ENCODE data around the gene TRMT10B.

TRMT10B gene

DNA sequence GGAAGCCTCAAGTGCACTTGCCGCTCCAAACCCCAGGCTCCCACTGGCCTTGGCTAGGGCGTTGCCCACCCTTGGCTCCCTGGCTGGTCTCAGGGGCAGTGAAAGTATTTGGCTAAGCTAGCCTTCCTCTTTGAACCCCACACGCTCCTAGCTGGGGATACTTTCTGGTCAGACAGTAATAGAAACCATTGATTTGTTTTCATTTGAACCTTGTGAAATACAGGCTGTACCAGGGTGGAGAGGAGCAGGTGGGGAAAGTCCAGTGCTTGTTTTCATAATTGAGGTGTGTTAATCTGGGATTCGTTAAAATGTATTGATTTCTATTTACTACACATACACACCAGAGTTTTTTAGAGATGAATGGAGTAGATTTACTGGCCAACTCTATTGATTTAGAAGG lies 45.9 kb upstream of the TRMT10B start:
- no peak overlapping the region for H3K27ac ChIP-seq (ENCODE audit: extremely low read depth, low read depth, low read length)
- POLR2A ChIA-PET: no interaction called here
- TF ChIP-seq ZNF830 (tag by site-specific recombination; IDR thresholded peaks at IDR 0.05; ENCODE audit: low read depth) (no peak), YY2 (tag by site-specific recombination; IDR thresholded peaks at IDR 0.05) (no peak), ZFP41 (tag by site-specific recombination; IDR thresholded peaks at IDR 0.05; ENCODE audit: borderline replicate concordance) (no peak), SALL2 (tag by site-specific recombination; IDR thresholded peaks at IDR 0.05; ENCODE audit: borderline replicate concordance) (no peak), ZNF521 (tag by site-specific recombination; IDR thresholded peaks at IDR 0.05) (no peak), ZNF2 (tag by site-specific recombination; IDR thresholded peaks at IDR 0.05) (no peak), ZNF248 (tag by site-specific recombination; IDR thresholded peaks at IDR 0.05) (no peak)
- H3K4me1 ChIP-seq (ENCODE audit: control insufficient read depth, insufficient read depth, low read length): no peaks in the 10 kb centered on the region
- no peaks in the 10 kb centered on the region for H3K36me3 ChIP-seq (ENCODE audit: control insufficient read depth in 2 of 2, insufficient read depth in 1 of 2, low read length in 2 of 2)
- no peak overlapping the region for H3K4me3 ChIP-seq (ENCODE audit: low read depth, low read length)
- no peaks in the 10 kb centered on the region for H3K9me3 ChIP-seq (ENCODE audit: control insufficient read depth, insufficient read depth, low read depth, low read length)
- CTCF ChIA-PET: no interaction called here

DNA sequence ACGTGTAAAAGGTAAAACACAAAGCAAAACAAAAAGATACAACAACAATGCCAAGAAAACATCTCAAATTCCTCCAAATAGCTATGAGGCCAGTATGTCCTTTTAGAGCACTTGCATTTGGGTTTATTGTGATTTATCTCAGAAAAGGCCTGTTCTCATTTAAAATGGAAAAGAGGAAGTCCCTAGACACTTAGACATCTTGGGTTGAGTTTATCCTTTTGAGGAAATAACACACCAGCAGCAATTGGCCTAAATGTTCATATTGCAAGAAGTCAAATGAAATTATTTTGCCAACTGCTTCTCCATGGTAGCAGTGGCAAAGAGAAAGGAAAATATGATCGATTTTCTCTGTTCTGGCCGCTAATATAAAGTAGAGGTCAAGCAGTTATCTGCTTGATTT lies 43.6 kb upstream of the TRMT10B start:
- Histone ChIP-seq H3K36me3 (ENCODE audit: control insufficient read depth in 2 of 2, insufficient read depth in 1 of 2, low read length in 2 of 2) (no peaks in the 10 kb centered on the region), H3K9me3 (ENCODE audit: control insufficient read depth, insufficient read depth, low read depth, low read length) (no peaks in the 10 kb centered on the region), H3K27ac (ENCODE audit: extremely low read depth, low read depth, low read length) (no peak overlapping the region), H3K4me3 (ENCODE audit: low read depth, low read length) (no peak overlapping the region), H3K4me1 (ENCODE audit: control insufficient read depth, insufficient read depth, low read length) (no peaks in the 10 kb centered on the region)
- TF ChIP-seq ZNF354C (tag by site-specific recombination; IDR thresholded peaks at IDR 0.05; ENCODE audit: borderline replicate concordance, low read depth) (no peak), TCF7L2 (IDR thresholded peaks at IDR 0.05; ENCODE audit: borderline replicate concordance, low read depth, low read length) (no peak), ZNF350 (tag by site-specific recombination; IDR thresholded peaks at IDR 0.05) (no peak)
- ChIA-PET CTCF (interaction anchor here (0.7 kb wide), 1 partner anchor 187 kb away, joined by 3 read pairs; no protein-coding TSS in a partner anchor), POLR2A (no interaction called here)

DNA sequence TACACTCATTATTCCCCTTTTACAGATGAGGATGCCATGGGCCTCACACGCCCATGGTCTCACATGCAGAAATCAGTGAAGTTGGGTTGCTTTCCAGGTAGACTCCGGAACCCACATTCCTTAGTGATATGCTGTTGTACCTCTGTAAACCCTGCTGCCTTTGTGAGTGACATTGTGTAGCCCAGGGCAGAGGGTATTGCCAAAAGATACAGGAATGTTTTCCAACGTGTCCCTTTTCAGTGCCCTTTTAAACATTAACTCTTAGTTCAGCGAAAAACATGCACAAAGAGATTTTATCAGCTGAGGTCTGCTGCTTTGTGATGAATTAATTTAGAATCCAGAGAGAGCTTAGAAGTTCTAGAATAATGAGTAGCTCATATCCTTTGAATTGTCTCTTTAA lies 38.3 kb upstream of the TRMT10B start:
- CTCF ChIA-PET: interaction anchor here (0.9 kb wide), 1 partner anchor 23 kb away, joined by 3 read pairs; no protein-coding TSS in a partner anchor
- Histone ChIP-seq H3K4me3 (ENCODE audit: low read depth, low read length) (no peak overlapping the region), H3K27ac (ENCODE audit: extremely low read depth, low read depth, low read length) (no peak overlapping the region), H3K9me3 (ENCODE audit: control insufficient read depth, insufficient read depth, low read depth, low read length) (no peaks in the 10 kb centered on the region), H3K36me3 (ENCODE audit: control insufficient read depth in 2 of 2, insufficient read depth in 1 of 2, low read length in 2 of 2) (no peaks in the 10 kb centered on the region), H3K4me1 (ENCODE audit: control insufficient read depth, insufficient read depth, low read length) (no peaks in the 10 kb centered on the region)
- POLR2A ChIA-PET: no interaction called here
- TF ChIP-seq KLF1 (tag by site-specific recombination; IDR thresholded peaks at IDR 0.05) (no peak), ZNF311 (tag by site-specific recombination; IDR thresholded peaks at IDR 0.05; ENCODE audit: borderline replicate concordance) (no peak), ZNF416 (tag by site-specific recombination; IDR thresholded peaks at IDR 0.05) (no peak), ZNF585B (tag by site-specific recombination; IDR thresholded peaks at IDR 0.05) (no peak), ZNF626 (tag by site-specific recombination; IDR thresholded peaks at IDR 0.05) (no peak), ZNF664 (tag by site-specific recombination; IDR thresholded peaks at IDR 0.05) (no peak)
- TF ChIP-seq, protein P1, sequence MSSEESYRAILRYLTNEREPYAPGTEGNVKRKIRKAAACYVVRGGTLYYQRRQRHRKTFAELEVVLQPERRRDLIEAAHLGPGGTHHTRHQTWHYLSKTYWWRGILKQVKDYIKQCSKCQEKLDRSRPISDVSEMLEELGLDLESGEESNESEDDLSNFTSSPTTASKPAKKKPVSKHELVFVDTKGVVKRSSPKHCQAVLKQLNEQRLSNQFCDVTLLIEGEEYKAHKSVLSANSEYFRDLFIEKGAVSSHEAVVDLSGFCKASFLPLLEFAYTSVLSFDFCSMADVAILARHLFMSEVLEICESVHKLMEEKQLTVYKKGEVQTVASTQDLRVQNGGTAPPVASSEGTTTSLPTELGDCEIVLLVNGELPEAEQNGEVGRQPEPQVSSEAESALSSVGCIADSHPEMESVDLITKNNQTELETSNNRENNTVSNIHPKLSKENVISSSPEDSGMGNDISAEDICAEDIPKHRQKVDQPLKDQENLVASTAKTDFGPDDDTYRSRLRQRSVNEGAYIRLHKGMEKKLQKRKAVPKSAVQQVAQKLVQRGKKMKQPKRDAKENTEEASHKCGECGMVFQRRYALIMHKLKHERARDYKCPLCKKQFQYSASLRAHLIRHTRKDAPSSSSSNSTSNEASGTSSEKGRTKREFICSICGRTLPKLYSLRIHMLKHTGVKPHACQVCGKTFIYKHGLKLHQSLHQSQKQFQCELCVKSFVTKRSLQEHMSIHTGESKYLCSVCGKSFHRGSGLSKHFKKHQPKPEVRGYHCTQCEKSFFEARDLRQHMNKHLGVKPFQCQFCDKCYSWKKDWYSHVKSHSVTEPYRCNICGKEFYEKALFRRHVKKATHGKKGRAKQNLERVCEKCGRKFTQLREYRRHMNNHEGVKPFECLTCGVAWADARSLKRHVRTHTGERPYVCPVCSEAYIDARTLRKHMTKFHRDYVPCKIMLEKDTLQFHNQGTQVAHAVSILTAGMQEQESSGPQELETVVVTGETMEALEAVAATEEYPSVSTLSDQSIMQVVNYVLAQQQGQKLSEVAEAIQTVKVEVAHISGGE (tag by site-specific recombination; conservative IDR thresholded peaks at IDR 0.05; ENCODE audit: low read depth): no peak
